Stimulated activated CD8-positive, alpha-beta memory T cell treated with anti-CD3 and anti-CD28 coated beads, Interleukin-7, amount 100 ng/mL, for 48 hours (primary cell): Measurements from ENCODE around the gene PHAX.
"Not testable (repeated sequence)": the region's sequence is repeated elsewhere in the genome, so short reads cannot be mapped to it uniquely, and the experiment has no call there.

Experiments
- DNase-seq, 2 donors: peaks; one replicate each; pipeline ENCODE4 v3.0.0-alpha.2; 2020; ENCODE audit warnings: low read depth in 1 of 2; ENCODE audit errors: extremely low read depth in 1 of 2

PHAX gene, protein sequence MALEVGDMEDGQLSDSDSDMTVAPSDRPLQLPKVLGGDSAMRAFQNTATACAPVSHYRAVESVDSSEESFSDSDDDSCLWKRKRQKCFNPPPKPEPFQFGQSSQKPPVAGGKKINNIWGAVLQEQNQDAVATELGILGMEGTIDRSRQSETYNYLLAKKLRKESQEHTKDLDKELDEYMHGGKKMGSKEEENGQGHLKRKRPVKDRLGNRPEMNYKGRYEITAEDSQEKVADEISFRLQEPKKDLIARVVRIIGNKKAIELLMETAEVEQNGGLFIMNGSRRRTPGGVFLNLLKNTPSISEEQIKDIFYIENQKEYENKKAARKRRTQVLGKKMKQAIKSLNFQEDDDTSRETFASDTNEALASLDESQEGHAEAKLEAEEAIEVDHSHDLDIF

GRCh38 chr5:126600631-126601511, at the start of gene PHAX:
Gene PHAX, plus strand, starts transcription at chr5:126600947. Its CDS starts 16 bp downstream, at chr5:126600963.
- DNase-seq: peak; percentile 48 to 55

DNA sequence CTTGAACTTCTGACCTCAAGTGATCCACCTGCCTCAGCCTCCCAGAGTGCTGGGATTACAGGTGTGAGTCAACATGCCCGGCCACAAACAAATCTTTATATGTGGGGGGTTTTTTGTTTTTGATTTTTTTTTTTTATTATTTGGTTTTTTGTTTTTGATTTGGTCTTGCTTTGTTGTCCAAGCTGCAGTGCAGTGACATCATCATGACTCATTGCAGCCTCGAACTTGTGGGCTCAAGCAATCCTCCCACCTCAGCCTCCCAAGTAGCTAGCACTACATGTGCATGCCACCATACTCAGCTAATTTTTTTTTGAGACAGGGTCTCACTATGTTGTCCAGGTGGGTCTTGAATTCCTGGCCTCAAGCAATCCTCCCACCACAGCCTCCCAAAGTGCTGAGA, 48.1 kb upstream of the PHAX start:
- DNase-seq: no peak

DNA sequence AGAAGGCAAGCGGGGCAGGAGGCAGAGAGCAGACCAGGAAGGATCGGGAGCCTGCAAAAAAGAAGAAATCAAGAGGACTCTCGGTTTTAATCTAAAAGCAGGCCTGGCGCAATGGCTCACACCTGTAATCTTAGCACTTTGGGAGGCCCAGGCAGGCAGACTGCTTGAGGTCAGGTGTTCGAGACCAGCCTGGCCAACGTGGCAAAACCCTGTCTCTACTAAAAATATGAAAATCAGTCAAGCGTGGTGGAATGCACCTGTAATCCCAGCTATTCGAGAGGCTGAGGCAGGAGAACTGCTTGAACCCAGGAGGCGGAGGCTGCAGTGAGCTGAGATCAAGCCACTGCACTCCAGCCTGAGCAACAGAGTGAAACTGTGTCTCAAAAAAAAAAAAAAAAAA, 45.6 kb upstream of the PHAX start:
- DNase-seq: not testable (repeated sequence)

GRCh38 chr5:126561908-126562307, 38.8 kb upstream of the PHAX start:
- no peak for DNase-seq

GRCh38 chr5:126562823-126563222, 37.9 kb upstream of the PHAX start:
- DNase-seq: no peak

- DNase-seq: no peak
Observed at GRCh38 chr5:126568206-126568755, 32.5 kb upstream of the PHAX start.

- no peak for DNase-seq
Observed at GRCh38 chr5:126575644-126576043, 25.1 kb upstream of the PHAX start.

GRCh38 chr5:126576974-126577373, 23.8 kb upstream of the PHAX start:
- no peak for DNase-seq

GRCh38 chr5:126577415-126577814, 23.3 kb upstream of the PHAX start:
- no peak for DNase-seq

DNA sequence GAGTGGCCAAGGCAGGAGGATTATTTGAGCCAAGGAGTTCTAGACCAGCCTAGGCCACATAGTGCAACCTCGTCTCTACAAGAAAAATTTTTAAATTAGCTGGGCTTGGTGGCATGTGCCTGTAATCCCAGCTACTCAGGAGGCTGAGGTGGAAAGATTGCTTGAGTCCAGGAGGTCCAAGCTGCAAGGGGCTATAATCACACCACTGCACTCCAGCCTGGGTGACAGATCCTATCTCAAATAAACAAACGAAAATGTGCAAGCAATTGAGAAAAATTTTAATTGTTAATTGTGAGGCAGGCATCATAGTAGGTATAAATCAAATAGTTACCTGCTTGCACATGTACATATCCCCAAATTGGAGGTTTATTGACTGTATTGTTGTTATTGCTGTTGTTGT, 21.0 kb upstream of the PHAX start:
- DNase-seq: no peak

DNA sequence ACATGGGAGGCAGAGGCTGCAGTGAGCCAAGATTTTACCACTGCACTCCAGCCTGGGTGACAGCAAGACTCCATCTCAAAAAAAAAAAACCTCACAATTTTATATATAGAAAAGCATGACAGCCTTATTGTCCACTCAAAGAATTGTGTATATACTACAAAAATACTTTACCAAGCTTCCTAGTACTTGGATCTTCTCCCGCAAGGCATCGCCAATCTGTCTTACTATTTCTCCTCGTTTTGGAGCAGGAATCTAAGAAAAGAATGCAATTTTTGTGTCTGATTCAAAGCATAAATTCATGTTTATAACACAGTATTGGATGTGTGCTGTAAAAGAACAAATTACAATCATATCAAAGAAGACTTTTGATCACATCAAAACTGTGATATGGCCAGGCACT, 17.0 kb upstream of the PHAX start:
- no peak for DNase-seq

DNA sequence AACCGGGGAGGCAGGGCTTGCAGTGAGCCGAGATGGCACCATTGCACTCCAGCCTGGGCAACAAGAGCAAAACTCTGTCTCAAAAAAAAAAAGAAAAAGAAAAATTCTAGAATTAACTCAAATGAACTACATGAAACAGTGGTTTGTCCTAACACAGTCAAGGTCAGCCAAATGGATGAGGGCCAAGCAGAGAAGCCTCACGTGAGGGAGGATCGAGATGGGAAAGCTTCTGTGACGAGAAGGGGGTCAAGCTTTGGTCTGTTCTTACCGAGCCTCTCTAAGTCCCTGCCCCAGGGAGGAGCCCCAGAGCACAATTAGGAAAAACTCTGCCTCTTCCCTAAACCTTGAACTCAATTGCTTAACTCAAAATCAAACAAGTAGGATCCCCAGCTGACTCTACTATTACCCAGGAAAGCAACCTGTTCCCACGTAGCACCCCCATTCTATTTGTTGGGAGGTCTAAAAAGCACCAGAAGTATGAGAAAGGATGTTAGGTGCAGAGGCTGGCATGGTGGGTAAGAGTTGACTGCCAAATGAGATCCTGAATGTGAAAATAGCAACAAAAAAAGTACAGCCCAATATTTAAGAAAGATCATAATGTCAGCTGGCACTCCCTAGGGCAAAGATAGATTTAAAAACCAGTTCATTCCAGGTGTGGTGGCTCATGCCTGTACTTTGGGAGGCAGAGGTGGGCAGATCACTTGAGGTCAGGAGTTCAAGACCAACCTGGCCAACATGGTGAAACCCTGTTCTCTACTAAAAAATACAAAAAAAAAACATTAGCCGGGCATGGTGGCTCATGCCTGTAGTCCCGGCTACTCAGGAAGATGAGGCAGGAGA, 13.0 kb upstream of the PHAX start:
- DNase-seq: no peak

- DNase-seq: no peak
Observed at GRCh38 chr5:126589536-126590297, 11.0 kb upstream of the PHAX start.

DNA sequence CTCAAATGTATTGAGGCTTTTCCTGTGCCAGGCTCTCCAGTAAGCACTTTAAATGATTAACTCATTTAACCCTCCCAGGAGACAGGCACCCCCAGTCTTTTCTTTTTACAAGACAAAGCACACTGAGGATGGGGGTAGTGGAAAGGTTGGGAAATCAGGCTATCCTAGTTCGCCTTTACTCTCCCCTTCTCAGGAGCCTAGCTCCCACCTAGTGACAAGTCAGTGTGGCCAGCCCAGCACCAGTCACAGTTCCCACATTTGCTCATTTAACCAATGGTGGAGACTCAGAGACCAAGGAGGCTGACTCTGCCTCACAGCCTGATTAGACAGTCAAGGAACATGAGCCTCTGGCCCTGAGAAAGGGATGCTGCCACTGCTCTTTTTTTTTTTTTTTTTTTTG, 9.2 kb upstream of the PHAX start:
- no peak for DNase-seq

DNA sequence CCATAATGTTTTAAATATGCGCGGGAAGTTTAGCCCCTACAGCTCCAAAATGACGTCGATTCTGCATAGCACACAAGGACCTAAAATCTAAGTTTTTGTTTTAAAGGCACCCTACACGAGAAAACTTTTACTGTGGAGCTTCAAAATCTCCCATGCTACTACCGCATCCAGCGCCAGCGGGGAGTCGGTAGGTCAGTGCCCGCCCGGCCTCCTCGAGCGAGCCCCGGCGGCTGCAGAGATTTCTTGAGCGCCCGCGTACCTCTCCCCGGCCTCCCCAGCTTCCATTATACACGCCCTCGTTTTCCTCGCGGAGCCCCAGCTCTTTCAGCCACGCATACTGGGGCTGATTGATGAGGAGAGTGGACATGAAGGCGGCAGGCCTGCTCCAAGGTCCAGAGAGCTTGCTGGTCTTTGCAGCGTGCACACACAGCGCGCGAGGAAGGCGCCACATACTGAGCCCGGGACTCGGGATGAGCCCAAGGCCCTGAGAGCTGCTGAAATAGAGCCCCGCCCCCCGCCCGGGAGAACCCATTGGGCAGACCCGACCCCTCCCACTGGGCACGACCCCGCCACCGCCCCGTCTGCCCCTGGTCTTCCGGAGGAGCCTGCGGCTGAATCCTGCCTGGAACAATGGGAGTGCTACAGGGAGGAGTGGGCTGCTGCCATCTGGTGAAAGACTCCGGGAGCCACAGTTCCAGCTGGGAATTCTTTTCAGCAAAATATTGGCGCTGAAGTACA, 5.8 kb upstream of the PHAX start, which contains the start of gene ALDH7A1:
ALDH7A1 (minus strand) TSS at position 472 of the 738 bp plus-strand sequence; CDS start at position 451, 21 bp downstream.
- peak; percentile 21 to 41 for DNase-seq

DNA sequence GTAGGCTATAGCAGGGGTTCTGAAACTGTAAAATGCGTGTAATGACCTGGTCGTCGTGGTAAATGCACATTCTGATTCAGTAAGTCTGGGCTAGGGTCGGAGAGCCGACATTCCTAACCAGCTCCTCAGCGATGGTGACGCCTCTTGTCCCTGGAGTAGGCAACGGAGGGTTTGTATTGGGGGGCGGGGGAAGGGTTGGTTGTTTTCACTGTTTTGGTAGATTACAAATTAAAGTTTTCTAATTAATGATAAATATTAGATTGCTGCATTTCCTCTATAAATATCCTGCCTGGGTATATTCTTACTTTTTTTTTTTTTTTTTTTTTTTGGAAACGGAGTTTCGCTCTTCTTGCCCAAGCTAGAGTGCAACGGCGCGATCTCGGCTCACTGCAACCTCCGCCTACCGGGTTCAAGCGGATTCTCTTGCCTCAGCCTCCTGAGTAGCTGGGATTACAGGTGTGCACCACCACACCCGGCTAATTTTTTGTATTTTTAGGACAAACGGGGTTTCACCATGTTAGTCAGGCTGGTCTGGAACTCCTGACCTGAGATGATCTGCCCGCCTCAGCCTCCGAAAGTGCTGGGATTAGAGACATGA, 5.2 kb upstream of the PHAX start:
- no peak for DNase-seq

DNA sequence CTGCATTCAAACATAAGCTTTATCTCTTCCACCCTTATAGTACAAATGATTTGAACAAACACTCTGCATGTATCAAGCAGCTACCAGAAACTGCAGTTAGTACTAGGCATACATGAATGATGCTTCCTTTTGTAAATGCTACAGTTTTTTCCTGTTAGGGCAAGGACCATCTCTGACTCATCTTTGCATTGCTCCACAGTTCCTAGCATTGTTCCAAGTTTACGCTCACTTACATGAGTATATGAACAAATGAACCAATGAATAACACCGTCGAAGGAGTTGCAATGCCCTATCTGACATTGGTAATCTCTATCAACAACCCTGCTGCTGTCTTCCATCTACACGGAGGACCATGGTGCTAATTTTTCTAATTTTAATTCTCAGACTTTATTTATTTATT, 3.6 kb upstream of the PHAX start:
- DNase-seq: no peak

DNA sequence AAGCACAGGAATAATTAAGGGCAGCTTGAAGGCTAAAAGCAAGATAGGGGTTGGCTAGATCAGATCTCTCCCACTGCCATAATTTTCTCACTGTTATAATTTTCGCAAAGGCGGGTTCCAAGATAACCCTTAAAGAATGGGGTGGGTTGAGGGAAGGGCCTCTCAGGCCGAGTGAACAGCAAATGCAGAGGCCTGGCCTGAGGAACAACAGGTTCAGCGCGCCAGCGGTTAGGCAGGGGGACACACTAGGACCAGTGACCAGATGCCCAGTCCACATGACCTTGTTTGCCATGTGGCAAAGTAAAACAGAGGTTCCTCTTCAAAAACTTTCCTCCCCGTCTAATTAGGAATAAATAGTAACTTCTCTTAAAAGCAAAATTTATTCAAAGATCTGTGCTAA, 1.2 kb upstream of the PHAX start:
- DNase-seq: no peak
